OCI-LY1 (cell line): ENCODE data around the gene ADD2.

ENCODE experiments used
- H2AFZ ChIP-seq: fragments of 200-600 bp; sonication (generic), shearing (Covaris generic); 2 replicates; pipeline ENCODE4 v1.6.0; 2014; ENCODE audit warnings: antibody characterized with exemption, mild to moderate bottlenecking, low read length
- H3F3A ChIP-seq: fragments of 200-600 bp; sonication (generic), shearing (Covaris generic); 2 replicates; pipeline ENCODE4 v1.6.0; 2014; ENCODE audit warnings: mild to moderate bottlenecking, antibody characterized with exemption, low read length, moderate library complexity; ENCODE audit not compliant: insufficient read depth
- H3K27ac ChIP-seq: fragments of 200-600 bp; sonication (generic); 2 replicates; pipeline ENCODE4 v1.5.1; 2014; ENCODE audit warnings: low read length, mixed run types, mild to moderate bottlenecking, low read depth; ENCODE audit not compliant: poor library complexity, severe bottlenecking
- H3K27me3 ChIP-seq: fragments of 200-600 bp; sonication (generic); 2 replicates; pipeline ENCODE4 v1.6.0; 2014; ENCODE audit warnings: antibody characterized with exemption, mild to moderate bottlenecking, low read length, moderate library complexity; ENCODE audit not compliant: insufficient read depth
- H3K36me3 ChIP-seq: fragments of 200-600 bp; sonication (generic); 2 replicates; pipeline ENCODE4 v1.6.1; 2014; ENCODE audit warnings: mild to moderate bottlenecking, antibody characterized with exemption, low read length, moderate library complexity, mixed read lengths; ENCODE audit not compliant: insufficient read depth
- H3K4me1 ChIP-seq: fragments of 200-600 bp; sonication (generic); 2 replicates; pipeline ENCODE4 v1.5.1; 2014; ENCODE audit warnings: mild to moderate bottlenecking, low read length, moderate library complexity; ENCODE audit not compliant: insufficient read depth, severe bottlenecking
- H3K4me2 ChIP-seq: fragments of 200-600 bp; sonication (generic), shearing (Covaris generic); 2 replicates; pipeline ENCODE4 v1.6.1; 2014; ENCODE audit warnings: low read length
- H3K4me3 ChIP-seq: fragments of 200-600 bp; sonication (generic); 2 replicates; pipeline ENCODE4 v1.5.1; 2014; ENCODE audit warnings: low read length, low read depth, mild to moderate bottlenecking, mixed read lengths; ENCODE audit not compliant: poor library complexity, severe bottlenecking
- H3K79me2 ChIP-seq: fragments of 200-600 bp; shearing (Covaris generic); 2 replicates; pipeline ENCODE4 v1.6.1; 2016; ENCODE audit warnings: mixed run types, low read length, mixed read lengths; ENCODE audit not compliant: insufficient read depth
- H3K9ac ChIP-seq: fragments of 200-600 bp; sonication (generic), shearing (Covaris generic); 2 replicates; pipeline ENCODE4 v1.6.1; 2014; ENCODE audit warnings: mild to moderate bottlenecking, low read length, mixed read lengths
- H3K9me2 ChIP-seq: fragments of 200-600 bp; sonication (generic), shearing (Covaris generic); 2 replicates; pipeline ENCODE4 v1.6.1; 2014; ENCODE audit warnings: low read depth, mild to moderate bottlenecking, low read length, mixed read lengths
- H3K9me3 ChIP-seq: fragments of 200-600 bp; shearing (Covaris generic); 2 replicates; pipeline ENCODE4 v1.6.1; 2014; ENCODE audit warnings: low read length, mixed read lengths
- H4K20me1 ChIP-seq: fragments of 200-600 bp; sonication (generic), shearing (Covaris generic); 2 replicates; pipeline ENCODE4 v1.6.0; 2016; ENCODE audit warnings: mild to moderate bottlenecking, low read length; ENCODE audit not compliant: insufficient read depth
- EZH2 ChIP-seq: fragments of 200-600 bp; sonication (generic), shearing (Covaris generic); IDR thresholded peaks from 2 replicates; pipeline ENCODE4 v1.8.0; 2017; ENCODE audit warnings: borderline replicate concordance, mixed run types, mild to moderate bottlenecking, antibody characterized with exemption, low read length, moderate library complexity, mixed read lengths
- TF ChIP-seq, protein P1 (sequence below): fragments of 200-600 bp; sonication (generic), shearing (Covaris generic); IDR thresholded peaks from 2 replicates; pipeline ENCODE4 v1.5.1; 2017; ENCODE audit warnings: mild to moderate bottlenecking, antibody characterized with exemption, low read length, moderate library complexity, mixed read lengths

ADD2 gene

DNA sequence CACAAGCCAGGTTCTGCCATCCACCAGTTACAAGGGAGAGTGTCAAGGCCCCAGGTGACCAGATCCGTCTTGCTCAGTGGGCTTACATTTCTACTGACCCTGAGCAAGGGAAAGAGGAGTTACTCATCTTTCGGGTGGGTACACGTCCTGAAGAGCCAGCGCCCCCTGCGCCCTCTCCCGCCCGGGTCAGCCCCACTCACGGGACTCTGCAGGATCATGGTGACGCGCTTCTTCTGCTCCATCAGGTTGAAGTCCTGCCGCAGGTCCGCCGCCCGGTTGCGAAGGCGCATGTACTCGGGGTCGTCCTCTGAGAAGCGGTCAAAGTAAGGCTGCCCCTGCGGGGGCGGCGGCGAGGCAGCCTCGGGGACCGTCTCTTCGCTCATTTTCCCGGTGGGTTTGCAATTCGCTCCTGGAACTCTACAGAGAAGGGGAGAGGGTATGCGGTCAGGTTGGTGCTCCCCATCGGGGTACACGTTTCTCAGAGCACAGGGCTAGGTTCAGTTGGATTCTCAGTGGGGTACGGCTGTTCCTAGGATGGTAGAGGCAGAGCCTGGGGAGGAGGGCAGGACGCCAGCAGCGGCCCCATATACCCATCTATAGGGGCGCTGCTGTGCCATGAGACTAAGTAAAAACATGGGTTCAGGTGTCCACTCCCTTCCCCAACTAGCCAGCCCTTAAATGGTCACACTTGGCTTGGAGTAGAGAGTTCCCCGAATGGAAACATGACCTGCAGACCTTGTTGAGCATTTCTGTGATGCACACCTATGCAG is 61.8 kb downstream of the ADD2 start:
- no peaks in the 10 kb centered on the region for H3K36me3 ChIP-seq
- no peak for TF ChIP-seq EZH2
- TF ChIP-seq, protein P1, sequence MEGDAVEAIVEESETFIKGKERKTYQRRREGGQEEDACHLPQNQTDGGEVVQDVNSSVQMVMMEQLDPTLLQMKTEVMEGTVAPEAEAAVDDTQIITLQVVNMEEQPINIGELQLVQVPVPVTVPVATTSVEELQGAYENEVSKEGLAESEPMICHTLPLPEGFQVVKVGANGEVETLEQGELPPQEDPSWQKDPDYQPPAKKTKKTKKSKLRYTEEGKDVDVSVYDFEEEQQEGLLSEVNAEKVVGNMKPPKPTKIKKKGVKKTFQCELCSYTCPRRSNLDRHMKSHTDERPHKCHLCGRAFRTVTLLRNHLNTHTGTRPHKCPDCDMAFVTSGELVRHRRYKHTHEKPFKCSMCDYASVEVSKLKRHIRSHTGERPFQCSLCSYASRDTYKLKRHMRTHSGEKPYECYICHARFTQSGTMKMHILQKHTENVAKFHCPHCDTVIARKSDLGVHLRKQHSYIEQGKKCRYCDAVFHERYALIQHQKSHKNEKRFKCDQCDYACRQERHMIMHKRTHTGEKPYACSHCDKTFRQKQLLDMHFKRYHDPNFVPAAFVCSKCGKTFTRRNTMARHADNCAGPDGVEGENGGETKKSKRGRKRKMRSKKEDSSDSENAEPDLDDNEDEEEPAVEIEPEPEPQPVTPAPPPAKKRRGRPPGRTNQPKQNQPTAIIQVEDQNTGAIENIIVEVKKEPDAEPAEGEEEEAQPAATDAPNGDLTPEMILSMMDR = no peak

DNA sequence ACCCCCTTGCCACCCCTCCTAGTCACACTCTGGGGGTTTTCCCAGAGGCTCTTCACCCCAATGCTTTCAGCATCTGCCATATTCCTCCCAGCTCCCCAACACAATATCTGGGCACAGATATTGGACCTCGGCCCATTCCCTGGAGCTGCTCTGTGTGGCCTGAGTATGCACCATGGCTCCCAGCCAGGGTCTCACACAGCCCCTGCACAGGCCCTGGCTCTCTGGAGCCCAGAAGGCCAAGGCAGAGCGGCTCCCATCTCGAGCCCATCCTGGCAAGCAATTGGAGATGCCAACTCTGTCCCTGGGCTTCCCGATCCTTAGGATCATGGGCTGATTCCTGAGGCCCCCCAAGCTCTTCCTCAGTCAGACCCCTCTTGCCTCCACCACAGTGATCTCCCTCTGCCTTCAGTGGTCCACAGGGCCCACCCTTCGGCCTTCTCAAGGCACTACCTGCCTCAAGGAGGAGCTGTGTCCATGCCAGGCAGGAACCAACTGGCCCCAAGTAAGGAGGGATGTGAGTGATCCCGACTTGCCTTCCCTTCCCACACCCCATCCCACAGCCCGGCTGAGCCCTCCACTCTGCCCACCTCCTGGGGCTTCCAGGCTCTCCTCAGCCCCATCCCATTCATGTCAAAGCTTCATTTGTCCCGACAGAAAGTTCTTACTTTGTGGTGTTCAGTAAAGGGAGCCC is 62.7 kb downstream of the ADD2 start:
- TF ChIP-seq, protein P1 = no peak
- TF ChIP-seq EZH2 = no peak

More for the DNA sequence above, 61.8 kb downstream of the ADD2 start:
- no peak overlapping the region for H3K4me2 ChIP-seq
- no peak overlapping the region for H3K27ac ChIP-seq
- no peaks in the 10 kb centered on the region for H3K9me3 ChIP-seq
- H4K20me1 ChIP-seq = no peaks in the 10 kb centered on the region
- no peaks in the 10 kb centered on the region for H3F3A ChIP-seq
- H2AFZ ChIP-seq = no peak overlapping the region
- H3K79me2 ChIP-seq = no peaks in the 10 kb centered on the region
- H3K4me3 ChIP-seq = no peak overlapping the region
- H3K9ac ChIP-seq = no peak overlapping the region
- H3K9me2 ChIP-seq = no peaks in the 10 kb centered on the region
- no peaks in the 10 kb centered on the region for H3K4me1 ChIP-seq
- H3K27me3 ChIP-seq = no peaks in the 10 kb centered on the region

DNA sequence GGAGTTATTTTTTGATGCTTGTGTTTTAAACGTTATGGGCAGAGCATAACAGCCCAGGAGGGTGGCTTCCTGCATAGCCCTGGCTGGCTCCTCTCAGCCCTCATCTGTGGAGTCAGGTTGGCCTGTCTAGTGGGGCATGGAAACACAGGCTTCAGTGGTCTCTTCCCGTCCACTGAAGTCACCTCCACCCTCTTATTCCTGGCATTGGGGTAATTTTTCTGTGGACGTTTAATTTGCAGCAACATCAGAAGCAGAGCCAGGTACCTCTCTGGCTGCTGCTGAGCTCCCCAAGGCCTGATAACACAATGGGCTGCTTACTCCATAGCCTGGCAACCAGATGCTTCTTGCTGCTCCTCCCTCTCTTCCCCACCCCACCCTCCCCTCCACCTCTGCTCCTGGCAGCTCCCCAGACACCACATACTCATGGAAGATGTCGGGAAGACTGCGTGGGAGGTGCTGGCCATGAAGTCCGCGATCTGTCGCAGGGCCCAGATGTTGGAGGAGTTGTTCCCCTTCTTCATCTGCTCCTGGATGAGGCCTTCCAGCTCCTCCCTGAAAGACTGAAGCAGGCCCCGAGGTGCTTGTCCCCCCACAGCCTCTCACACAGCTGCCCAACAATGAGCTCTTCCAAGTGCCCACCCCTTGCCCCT is 64.0 kb downstream of the ADD2 start:
- no peaks in the 10 kb centered on the region for H3F3A ChIP-seq
- no peak overlapping the region for H2AFZ ChIP-seq
- H3K4me2 ChIP-seq = no peak overlapping the region
- no peaks in the 10 kb centered on the region for H3K79me2 ChIP-seq
- no peak overlapping the region for H3K4me3 ChIP-seq
- H3K36me3 ChIP-seq = no peaks in the 10 kb centered on the region
- no peak overlapping the region for H3K27ac ChIP-seq
- TF ChIP-seq EZH2 = no peak
- TF ChIP-seq, protein P1 = no peak
- H3K9ac ChIP-seq = no peak overlapping the region
- no peaks in the 10 kb centered on the region for H3K9me3 ChIP-seq
- H3K9me2 ChIP-seq = no peaks in the 10 kb centered on the region
- H4K20me1 ChIP-seq = no peaks in the 10 kb centered on the region
- H3K4me1 ChIP-seq = no peaks in the 10 kb centered on the region
- no peaks in the 10 kb centered on the region for H3K27me3 ChIP-seq

More for the DNA sequence above, 62.7 kb downstream of the ADD2 start:
- Histone ChIP-seq H3K27me3 (no peaks in the 10 kb centered on the region), H3K4me3 (no peak overlapping the region), H3K4me1 (no peaks in the 10 kb centered on the region), H3K9ac (no peak overlapping the region), H3K36me3 (no peaks in the 10 kb centered on the region), H3K79me2 (no peaks in the 10 kb centered on the region), H3K9me2 (no peaks in the 10 kb centered on the region), H3K4me2 (no peak overlapping the region), H3K27ac (no peak overlapping the region), H3F3A (no peaks in the 10 kb centered on the region), H3K9me3 (no peaks in the 10 kb centered on the region), H2AFZ (no peak overlapping the region), H4K20me1 (no peaks in the 10 kb centered on the region)
